ENCODE results near the gene KDM6A. TPM values are rescaled to one million over a fixed set of nuclear protein-coding genes. Genes with fewer than 3 reads are reported as not detected.
"Not testable (repeated sequence)": the region's sequence is repeated elsewhere in the genome, so short reads cannot be mapped to it uniquely, and the experiment has no call there.

KDM6A gene
- total RNA-seq, 1 experiment from 2014 or later, result 5.1 TPM

DNA sequence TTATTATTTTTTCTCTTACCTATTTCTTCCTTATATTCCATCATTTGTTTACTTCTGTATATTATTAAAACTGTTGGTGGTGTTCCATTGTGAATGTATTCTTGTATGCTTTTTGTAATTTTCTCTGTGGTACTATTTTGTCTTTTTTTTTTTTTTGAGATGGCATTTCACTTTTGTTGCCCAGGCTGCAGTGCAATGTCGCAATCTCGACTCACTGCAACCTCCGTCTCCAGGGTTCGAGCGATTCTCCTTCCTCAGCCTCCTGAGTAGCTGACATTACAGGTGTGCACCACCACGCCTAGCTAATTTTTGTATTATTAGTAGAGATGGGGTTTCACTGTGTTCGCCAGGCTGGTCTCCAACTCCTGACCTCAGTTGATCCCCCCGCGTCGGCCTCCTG, 8.6 kb downstream of the KDM6A start:
- in situ Hi-C loops (cut with HindIII; ENCODE audit: low pct_unique_long_range_greater_than_20kb, low sequenced_read_pairs), result no loop called here
- no peak for DNase-seq (ENCODE audit: low read depth)

GRCh38 chrX:44882635-44883034, 9.6 kb downstream of the KDM6A start:
- in situ Hi-C loops (cut with HindIII; ENCODE audit: low pct_unique_long_range_greater_than_20kb, low sequenced_read_pairs), result no loop called here
- no peak for DNase-seq (ENCODE audit: low read depth)

GRCh38 chrX:44884944-44885343, 12.0 kb downstream of the KDM6A start:
- no peak for DNase-seq (ENCODE audit: low read depth)
- in situ Hi-C loops (cut with HindIII; ENCODE audit: low pct_unique_long_range_greater_than_20kb, low sequenced_read_pairs), result no loop called here

DNA sequence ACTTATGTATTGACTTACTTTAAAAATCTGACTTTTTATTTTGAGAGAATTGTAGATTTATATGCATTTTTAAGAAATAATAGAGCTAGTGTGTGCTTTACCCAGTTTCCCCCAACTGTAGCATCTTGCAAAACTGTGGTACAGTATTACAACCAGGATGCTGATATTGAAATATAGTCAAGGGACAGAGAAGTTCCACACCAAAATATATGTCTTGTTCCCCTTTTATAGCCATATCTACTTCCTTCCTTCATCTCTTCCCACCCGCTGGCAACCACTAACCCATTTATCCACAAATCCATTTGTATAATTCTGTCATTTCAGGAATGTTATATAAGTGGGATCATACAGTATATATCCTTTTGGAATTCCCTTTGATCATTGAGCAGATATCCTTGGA, 16.8 kb downstream of the KDM6A start:
- DNase-seq (ENCODE audit: low read depth), result no peak
- in situ Hi-C loops (cut with HindIII; ENCODE audit: low pct_unique_long_range_greater_than_20kb, low sequenced_read_pairs), result no loop called here

- in situ Hi-C loops (cut with HindIII; ENCODE audit: low pct_unique_long_range_greater_than_20kb, low sequenced_read_pairs), result no loop called here
- DNase-seq (ENCODE audit: low read depth), result no peak
Observed at GRCh38 chrX:44890247-44890646, 17.3 kb downstream of the KDM6A start.

- DNase-seq (ENCODE audit: low read depth); in situ Hi-C loops (cut with HindIII; ENCODE audit: low pct_unique_long_range_greater_than_20kb, low sequenced_read_pairs): not testable (repeated sequence)
Observed at GRCh38 chrX:44890687-44891086, 17.7 kb downstream of the KDM6A start.

DNA sequence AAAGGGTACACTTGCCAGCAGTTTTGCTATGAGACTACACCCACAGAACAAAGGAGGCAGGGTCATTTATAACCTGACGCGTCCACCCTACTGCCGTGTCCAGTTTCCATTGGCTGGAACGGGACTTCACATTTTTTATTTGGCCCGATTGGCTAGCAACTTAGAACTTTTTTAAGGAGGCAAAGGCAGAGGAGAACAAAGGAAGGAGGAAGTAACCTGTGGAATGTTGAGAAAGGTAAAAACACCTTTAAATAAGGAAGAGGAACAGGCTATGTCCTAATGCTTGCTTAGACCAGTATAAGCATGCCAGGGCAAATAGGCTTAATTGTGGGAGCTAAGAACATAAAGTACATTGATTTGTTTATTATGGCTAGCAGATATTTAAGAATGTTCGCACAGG, 18.7 kb downstream of the KDM6A start:
- DNase-seq (ENCODE audit: low read depth), result no peak
- in situ Hi-C loops (cut with HindIII; ENCODE audit: low pct_unique_long_range_greater_than_20kb, low sequenced_read_pairs), result no loop called here

DNA sequence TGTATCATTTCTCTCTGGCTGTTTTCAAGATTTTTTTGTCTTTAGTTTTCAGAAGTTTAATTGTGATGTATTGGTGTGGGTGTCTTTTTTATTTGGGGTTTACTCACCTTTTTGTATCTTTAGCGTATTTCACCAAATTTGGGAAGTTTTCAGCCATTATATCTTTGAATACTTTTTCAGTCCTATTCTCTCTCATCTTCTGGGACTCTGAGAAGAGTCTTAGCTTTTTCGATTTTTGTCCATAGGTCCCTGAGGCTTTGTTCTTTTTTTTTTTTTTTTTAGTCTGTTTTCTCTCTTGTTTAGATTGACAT, 23.8 kb downstream of the KDM6A start:
- DNase-seq (ENCODE audit: low read depth), result no peak
- in situ Hi-C loops (cut with HindIII; ENCODE audit: low pct_unique_long_range_greater_than_20kb, low sequenced_read_pairs), result no loop called here

- no peak for DNase-seq (ENCODE audit: low read depth)
Observed at GRCh38 chrX:44897539-44897938, 24.6 kb downstream of the KDM6A start.

GRCh38 chrX:44898411-44899221, 25.6 kb downstream of the KDM6A start:
- no peak for DNase-seq (ENCODE audit: low read depth)

More at GRCh38 chrX:44897539-44897938, 24.6 kb downstream of the KDM6A start:
- in situ Hi-C loops (cut with HindIII; ENCODE audit: low pct_unique_long_range_greater_than_20kb, low sequenced_read_pairs), result no loop called here

DNA sequence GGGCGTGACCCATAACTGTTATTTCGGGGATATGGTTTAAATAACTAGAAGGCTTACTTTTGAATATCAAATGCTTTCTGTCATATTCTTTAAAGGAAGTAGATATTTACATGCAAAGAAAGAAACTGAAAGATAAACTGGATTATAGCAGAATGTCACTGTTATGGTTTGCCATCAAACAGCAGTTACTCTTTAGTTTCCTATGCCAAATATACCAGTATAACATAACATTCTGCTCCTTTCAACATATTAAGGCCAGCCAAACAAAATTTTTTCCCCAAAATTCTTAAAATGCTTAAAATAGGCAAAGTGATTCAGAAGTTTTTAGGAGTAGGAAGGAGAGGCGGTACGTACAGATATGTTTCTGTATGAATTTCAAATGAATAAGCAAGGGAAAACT, 27.0 kb downstream of the KDM6A start:
- no peak for DNase-seq (ENCODE audit: low read depth)
- in situ Hi-C loops (cut with HindIII; ENCODE audit: low pct_unique_long_range_greater_than_20kb, low sequenced_read_pairs), result no loop called here

More at GRCh38 chrX:44898411-44899221, 25.6 kb downstream of the KDM6A start:
- in situ Hi-C loops (cut with HindIII; ENCODE audit: low pct_unique_long_range_greater_than_20kb, low sequenced_read_pairs), result no loop called here

GRCh38 chrX:44903107-44903506, 30.1 kb downstream of the KDM6A start:
- in situ Hi-C loops (cut with HindIII; ENCODE audit: low pct_unique_long_range_greater_than_20kb, low sequenced_read_pairs), result no loop called here
- DNase-seq (ENCODE audit: low read depth), result no peak

DNA sequence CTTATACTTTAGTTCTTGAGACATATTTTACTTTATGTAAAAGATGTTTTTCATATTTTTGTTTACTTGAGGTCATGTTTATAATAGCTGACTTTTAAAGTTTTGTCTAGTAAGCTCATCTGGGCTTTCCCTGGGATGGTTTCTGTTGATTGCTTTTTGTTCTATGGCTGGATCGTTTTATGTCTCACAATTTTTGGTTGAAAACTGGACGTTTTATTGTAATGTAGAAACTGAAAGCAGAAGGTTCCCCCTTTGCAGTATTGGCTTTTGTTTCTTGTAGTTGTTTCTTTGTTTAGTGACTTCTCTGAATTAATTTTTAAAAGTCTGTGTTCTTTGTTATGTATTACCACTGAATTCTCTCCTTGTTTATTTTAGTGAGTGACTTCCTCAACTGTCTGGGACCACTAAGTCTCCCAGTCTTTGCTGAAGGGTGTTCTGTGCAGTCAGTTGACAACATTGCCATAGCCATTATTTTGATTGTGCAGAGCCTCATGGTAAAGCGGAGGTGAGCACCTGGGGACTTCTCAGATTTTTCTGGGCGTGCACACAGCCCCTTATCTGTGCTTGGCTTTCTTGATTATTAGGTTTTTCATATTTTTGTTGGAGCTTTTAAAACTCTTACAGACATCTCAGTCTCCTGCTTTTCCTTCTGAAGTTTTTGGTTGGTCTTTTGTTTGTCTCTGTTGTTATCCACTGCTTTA, 31.0 kb downstream of the KDM6A start:
- in situ Hi-C loops (cut with HindIII; ENCODE audit: low pct_unique_long_range_greater_than_20kb, low sequenced_read_pairs), result no loop called here
- DNase-seq (ENCODE audit: low read depth), result no peak

DNA sequence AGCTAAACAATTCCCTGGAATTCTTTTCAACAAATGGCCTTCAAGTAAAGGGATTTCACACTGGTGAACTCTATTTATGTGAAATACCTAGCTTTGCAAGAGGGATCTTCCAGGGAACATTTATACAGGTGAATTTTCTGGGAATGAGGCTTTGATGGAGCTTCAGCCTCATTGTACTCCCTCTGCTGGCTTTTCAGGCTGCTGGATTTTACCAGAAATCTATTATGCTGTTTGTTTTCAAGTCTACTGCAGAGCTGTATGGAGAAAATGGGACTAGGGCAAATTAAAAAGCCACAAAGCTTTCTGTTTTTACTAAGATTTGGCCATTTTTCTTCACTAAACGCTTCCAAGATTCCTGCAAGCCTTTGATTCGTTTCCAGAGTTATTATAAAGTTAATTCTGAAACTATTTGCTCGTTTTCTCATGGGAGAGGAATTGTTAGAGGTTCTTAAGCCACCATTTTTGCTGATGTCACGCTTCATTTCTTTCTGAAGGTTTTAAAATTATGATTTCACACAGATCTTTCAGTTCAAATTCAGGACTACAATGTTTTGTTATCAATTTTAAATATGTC, 31.6 kb downstream of the KDM6A start:
- in situ Hi-C loops (cut with HindIII; ENCODE audit: low pct_unique_long_range_greater_than_20kb, low sequenced_read_pairs), result no loop called here
- no peak for DNase-seq (ENCODE audit: low read depth)

DNA sequence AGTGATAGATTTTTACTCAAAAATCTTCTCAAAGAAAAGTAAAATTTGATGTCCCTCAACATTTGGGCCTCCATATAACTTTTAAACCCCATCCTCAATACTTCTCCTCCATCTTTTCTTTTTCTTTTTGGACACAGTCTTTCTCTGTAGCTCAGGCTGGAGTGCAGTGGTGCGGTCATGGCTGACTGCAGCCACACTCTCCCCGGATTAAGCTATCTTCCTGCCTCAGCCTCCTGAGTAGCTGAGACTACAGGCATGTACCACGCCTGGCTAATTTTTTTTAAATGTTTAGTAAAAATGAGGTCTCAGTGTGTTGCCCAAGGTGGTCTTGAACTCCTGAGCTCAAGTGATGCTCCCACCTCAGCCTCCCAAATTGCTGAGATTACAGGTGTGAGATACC, 33.1 kb downstream of the KDM6A start:
- DNase-seq (ENCODE audit: low read depth), result no peak
- in situ Hi-C loops (cut with HindIII; ENCODE audit: low pct_unique_long_range_greater_than_20kb, low sequenced_read_pairs), result no loop called here

DNA sequence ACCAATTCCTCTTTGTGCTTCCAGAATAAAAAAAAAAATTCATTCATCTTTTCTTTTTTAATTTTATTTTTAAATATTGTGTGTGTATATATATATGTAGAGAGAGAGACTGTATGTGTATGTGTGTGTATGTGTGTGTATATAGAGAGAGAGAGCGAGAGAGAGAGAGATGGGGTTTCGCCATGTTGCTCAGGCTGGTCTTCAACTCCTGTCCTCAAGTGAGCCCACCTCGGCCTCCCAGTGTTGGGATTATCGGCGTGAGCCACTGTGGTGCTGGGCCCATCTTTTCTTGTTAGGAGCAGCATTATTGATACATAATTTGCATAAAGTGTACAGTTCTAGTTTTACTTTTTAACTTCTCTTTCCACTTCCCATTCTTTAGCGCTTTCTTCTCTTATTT, 33.6 kb downstream of the KDM6A start:
- in situ Hi-C loops (cut with HindIII; ENCODE audit: low pct_unique_long_range_greater_than_20kb, low sequenced_read_pairs), result no loop called here
- no peak for DNase-seq (ENCODE audit: low read depth)

DNA sequence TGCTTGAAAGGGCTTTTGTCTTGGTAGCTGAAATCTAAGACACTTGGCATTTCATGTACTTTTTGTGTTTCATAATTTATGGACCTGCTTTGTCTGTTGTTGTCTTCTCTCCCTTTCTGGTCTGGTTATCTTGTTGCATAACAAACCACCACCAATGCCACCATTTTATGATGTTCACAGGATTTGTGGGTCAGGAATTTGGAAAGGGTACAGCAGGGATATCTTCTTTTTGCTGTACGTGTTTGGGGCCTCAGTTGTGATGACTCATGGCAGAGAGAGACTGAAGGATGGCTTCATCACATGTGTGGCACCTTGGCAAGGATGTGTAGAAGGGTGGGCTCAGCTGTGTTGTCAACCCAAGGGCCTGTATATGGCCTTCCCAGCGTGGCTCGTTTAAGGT, 35.2 kb downstream of the KDM6A start:
- DNase-seq (ENCODE audit: low read depth), result no peak
- in situ Hi-C loops (cut with HindIII; ENCODE audit: low pct_unique_long_range_greater_than_20kb, low sequenced_read_pairs), result no loop called here

DNA sequence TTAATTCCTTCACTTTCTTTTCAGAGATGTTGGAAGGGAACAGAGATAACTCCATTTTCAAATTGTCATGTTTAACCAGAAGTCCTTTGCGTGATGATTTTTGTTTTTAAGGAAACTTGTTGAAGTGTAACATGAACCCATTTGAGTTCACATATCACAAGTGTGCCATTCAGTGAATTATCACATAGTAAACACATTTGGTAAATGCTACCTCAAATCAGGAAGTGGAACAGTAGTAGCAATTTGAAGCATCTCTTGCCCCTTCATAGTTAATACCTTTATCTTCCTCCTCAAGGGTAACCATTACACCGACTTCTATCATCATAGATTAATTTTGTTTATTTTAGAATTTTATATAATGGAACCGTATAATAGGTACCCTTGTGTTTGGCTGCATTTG, 35.8 kb downstream of the KDM6A start:
- no peak for DNase-seq (ENCODE audit: low read depth)
- in situ Hi-C loops (cut with HindIII; ENCODE audit: low pct_unique_long_range_greater_than_20kb, low sequenced_read_pairs), result no loop called here

DNA sequence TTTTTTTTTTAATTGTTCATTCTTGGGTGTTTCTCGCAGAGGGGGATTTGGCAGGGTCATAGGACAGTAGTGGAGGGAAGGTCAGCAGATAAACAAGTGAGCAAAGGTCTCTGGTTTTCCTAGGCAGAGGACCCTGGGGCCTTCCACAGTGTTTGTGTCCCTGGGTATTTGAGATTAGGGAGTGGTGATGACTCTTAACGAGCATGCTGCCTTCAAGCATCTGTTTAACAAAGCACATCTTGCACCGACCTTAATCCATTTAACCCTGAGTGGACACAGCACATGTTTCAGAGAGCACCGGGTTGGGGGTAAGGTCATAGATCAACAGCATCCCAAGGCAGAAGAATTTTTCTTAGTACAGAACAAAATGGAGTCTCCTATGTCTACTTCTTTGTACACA, 37.5 kb downstream of the KDM6A start:
- in situ Hi-C loops (cut with HindIII; ENCODE audit: low pct_unique_long_range_greater_than_20kb, low sequenced_read_pairs); DNase-seq (ENCODE audit: low read depth): not testable (repeated sequence)
